ENCODE results near the gene SRRT.

Gene SRRT

GRCh38 chr7:100856871-100857282, 18.0 kb upstream of the SRRT start:
- DNase-seq, result no peak

- no peak for DNase-seq
These were observed 15.0 kb upstream of the SRRT start for GRCh38 chr7:100859856-100860255.

GRCh38 chr7:100860702-100861615, 13.9 kb upstream of the SRRT start:
- no peak for DNase-seq

GRCh38 chr7:100861616-100861985, 13.3 kb upstream of the SRRT start:
- no peak for DNase-seq

- DNase-seq, result no peak
These were observed 11.4 kb upstream of the SRRT start for GRCh38 chr7:100863406-100863950.

- no peak for DNase-seq
These were observed 10.5 kb upstream of the SRRT start for GRCh38 chr7:100864263-100864845.

- peak; percentile 57 for DNase-seq
These were observed 9.5 kb upstream of the SRRT start for GRCh38 chr7:100865372-100865911.

GRCh38 chr7:100865938-100866728, 8.8 kb upstream of the SRRT start:
- DNase-seq, result peak; percentile 71

GRCh38 chr7:100866729-100867039, 8.2 kb upstream of the SRRT start:
- DNase-seq, result no peak

GRCh38 chr7:100867040-100867775, 7.7 kb upstream of the SRRT start, which contains the start of gene TRIP6:
TRIP6 (plus strand) TSS chr7:100867387; CDS start chr7:100867498, 111 bp downstream.
- peak; percentile 96 for DNase-seq

- DNase-seq, result no peak
These were observed 7.0 kb upstream of the SRRT start for GRCh38 chr7:100867776-100868485.

- no peak for DNase-seq
These were observed 1.2 kb upstream of the SRRT start for GRCh38 chr7:100873599-100874299.

GRCh38 chr7:100874300-100874576, 665 bp upstream of the SRRT start:
- DNase-seq, result no peak

GRCh38 chr7:100875356-100875751, 451 bp downstream of the SRRT start:
- no peak for DNase-seq

GRCh38 chr7:100878013-100878412, 3.1 kb downstream of the SRRT start:
- no peak for DNase-seq

GRCh38 chr7:100878685-100879084, 3.8 kb downstream of the SRRT start:
- DNase-seq, result no peak

GRCh38 chr7:100879685-100880261, 4.9 kb downstream of the SRRT start:
- no peak for DNase-seq

- no peak for DNase-seq
These were observed 5.7 kb downstream of the SRRT start for GRCh38 chr7:100880645-100881044.

- no peak for DNase-seq
These were observed 6.2 kb downstream of the SRRT start for GRCh38 chr7:100881136-100881535.

- no peak for DNase-seq
These were observed 7.3 kb downstream of the SRRT start for GRCh38 chr7:100882201-100882600.

Data from EL (cell line).